HAP-1 (cell line): ENCODE measurements around the gene PNMA6E.
"Not testable (repeated sequence)": the region's sequence is repeated elsewhere in the genome, so short reads cannot be mapped to it uniquely, and the experiment has no call there.

ENCODE experiments used
- DNase-seq, 2 experiments: peaks; one replicate each; pipeline ENCODE4 v3.0.0-alpha.2; 2016 to 2020; ENCODE audit warnings: low spot score in 2 of 2
- H3K27me3 ChIP-seq: fragments of 250-450 bp; sonication (Bioruptor Pico); 2 replicates; pipeline ENCODE4 v1.5.1; 2020; ENCODE audit warnings: low read depth, mild to moderate bottlenecking, moderate library complexity
- H3K36me3 ChIP-seq: fragments of 250-450 bp; sonication (Bioruptor Pico); replicated peaks from 2 replicates; pipeline ENCODE4 v1.5.1; 2020; ENCODE audit warnings: mild to moderate bottlenecking
- H3K4me1 ChIP-seq: fragments of 250-450 bp; sonication (Bioruptor Pico); 2 replicates; pipeline ENCODE4 v1.5.1; 2020; ENCODE audit warnings: mild to moderate bottlenecking
- H3K4me3 ChIP-seq: fragments of 250-450 bp; sonication (Bioruptor Pico); 2 replicates; pipeline ENCODE4 v1.5.1; 2020; ENCODE audit warnings: mild to moderate bottlenecking, moderate library complexity
- H3K9me3 ChIP-seq: fragments of 250-450 bp; sonication (Bioruptor Pico); 2 replicates; pipeline ENCODE4 v1.5.1; 2020; ENCODE audit warnings: mild to moderate bottlenecking, moderate library complexity
- in situ Hi-C: fragments of 300-500 bp; cut with MboI; formaldehyde crosslinking; loops from 3 replicates; pipeline ENCODE4 v1.14.3; 2020; ENCODE audit warnings: low sequenced_read_pairs, inconsistent platforms, mixed read lengths

PNMA6E gene

DNA sequence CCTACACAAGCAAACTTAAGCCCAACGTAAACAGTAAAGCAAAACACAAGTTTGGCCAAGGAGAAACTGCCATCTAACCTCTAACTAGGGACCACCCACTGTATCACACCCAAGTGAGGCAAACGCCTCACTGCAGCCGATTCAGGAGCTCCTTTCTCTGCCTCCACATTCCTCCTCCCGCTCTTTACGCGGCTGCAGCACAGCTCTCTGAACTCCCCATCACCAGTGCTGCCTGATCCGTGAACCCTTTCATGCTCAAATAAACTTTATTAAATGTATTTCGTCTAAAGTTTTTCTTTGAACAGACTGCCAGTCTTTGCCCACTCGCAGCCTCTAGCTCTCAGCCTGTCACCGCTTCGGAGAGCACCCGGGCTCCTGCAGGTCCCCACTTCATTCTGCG, 6.5 kb downstream of the PNMA6E start:
- Histone ChIP-seq H3K4me1 (no peaks in the 10 kb centered on the region), H3K27me3 (peaks cover 2% of the 10 kb centered on the region), H3K36me3 (no peaks in the 10 kb centered on the region), H3K4me3 (no peak overlapping the region), H3K9me3 (no peaks in the 10 kb centered on the region)
- DNase-seq = no peak
- in situ Hi-C loops = no loop called here

DNA sequence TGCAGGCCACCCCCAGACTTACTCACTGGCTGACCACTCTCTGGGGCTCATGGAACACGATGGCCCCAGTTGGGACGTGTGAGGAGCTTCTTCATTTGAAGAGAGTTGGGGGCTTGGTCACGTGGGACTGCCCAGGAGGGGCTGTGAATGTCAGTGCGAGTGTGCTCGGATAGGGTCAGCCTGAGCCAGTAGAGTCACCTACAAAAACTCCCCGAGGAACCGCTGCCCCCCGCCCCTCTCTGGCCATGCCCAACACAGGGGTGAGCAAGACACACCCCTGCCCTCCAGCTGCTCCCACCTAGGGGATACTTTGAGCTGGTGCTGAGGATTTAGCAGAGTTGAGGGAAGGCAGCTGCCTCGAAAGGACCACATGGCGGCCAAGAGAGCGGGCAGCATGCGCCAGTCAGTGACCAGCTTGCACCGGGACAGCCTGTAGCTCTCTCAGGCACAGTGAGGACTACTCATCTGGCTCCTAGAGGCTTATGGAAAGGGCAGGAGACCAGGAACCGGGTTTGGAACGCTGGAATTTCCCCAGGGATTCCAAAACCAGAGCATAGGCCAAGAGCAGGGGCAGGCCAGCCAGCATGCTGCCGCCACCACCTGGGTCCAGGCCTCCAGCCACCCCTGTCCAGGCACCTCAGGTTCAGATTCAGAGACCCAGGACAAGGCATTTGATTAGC, 8.4 kb downstream of the PNMA6E start:
- in situ Hi-C loops = no loop called here
- Histone ChIP-seq H3K4me3 (no peak overlapping the region), H3K27me3 (no peaks in the 10 kb centered on the region), H3K9me3 (no peaks in the 10 kb centered on the region), H3K36me3 (no peaks in the 10 kb centered on the region), H3K4me1 (no peaks in the 10 kb centered on the region)
- no peak for DNase-seq

DNA sequence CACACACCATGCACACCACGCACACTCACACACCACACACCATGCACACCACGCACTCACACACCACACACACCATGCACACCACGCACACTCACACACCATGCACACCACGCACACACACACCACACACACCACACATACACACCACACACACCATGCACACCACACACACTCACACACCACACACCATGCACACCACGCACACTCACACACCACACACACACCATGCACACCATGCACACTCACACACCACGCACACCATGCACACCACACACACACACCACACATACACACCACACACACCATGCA, 11.7 kb downstream of the PNMA6E start:
- in situ Hi-C loops, H3K4me1 ChIP-seq, H3K36me3 ChIP-seq, H3K9me3 ChIP-seq, DNase-seq, H3K4me3 ChIP-seq, H3K27me3 ChIP-seq: not testable (repeated sequence)

DNA sequence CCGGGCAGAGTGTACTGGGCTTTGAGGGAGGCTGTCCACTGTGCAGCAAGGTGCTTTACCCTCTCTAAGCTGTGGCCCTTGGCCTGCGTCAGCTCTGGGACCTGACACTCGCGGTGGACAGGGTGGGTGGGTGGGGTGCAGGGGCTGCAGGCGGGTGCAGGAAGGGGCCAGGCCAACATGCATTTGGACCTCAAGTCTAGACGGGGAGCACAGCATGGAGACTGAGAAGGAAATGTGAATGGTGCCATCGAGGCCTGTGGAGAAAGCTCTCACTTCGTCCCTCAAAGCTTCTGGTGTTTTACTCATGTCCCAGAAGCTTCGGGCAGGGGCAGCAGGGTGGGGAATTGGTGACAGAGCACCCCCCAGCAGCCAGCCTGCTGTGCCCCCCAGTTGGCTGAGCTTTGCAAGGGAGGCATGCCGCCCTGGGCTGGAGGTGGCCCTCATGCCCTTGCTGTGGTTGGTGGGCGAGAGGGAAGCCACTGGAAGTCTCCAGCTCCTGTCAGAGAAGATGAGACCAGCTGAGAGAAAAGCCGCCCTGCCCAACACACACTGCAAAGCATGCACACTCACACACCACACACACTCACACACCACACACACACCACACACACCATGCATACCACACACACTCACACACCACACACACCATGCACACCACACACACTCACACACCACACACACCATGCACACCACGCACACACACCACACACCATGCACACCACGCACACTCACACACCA, 12.3 kb downstream of the PNMA6E start:
- H3K36me3 ChIP-seq = no peaks in the 10 kb centered on the region
- H3K27me3 ChIP-seq = no peaks in the 10 kb centered on the region
- H3K4me3 ChIP-seq = no peak overlapping the region
- no peak for DNase-seq
- no peaks in the 10 kb centered on the region for H3K4me1 ChIP-seq
- in situ Hi-C loops = no loop called here
- H3K9me3 ChIP-seq = no peaks in the 10 kb centered on the region

DNA sequence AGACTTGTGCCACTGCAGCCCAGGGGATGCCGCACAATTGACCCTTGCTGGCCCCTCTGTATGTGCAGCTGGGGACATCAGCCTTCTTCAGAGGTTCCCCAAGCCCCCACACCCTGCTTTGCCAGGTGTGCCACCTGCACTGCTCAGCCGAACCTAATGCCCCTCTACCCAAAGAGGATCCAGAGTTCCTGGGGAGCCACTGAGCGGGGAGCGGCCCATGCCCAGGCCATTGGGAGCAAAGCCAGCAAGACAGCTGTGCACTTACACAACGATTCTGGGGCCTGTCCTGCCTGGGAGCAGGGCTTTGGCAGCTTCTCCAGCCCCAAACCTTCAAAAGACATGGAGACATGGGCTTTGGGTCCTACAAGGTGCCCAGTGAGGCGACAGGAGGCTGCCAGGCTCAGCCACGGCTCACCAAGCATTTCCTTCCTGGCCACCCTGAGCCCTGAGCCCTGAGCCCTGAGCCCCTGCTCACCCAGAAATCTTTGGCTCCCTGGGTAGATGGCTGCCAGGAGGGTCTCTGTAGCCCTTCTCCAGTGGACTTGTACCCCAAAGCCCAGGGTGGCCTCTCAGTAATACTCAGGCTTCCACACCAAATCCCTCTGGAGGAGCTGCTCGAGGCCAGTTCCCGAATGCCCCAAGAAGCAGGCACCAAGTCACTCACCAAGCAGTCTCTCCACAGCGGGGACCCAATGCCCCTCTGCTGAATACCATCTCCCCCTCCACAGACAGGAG, 13.0 kb downstream of the PNMA6E start:
- in situ Hi-C loops = no loop called here
- DNase-seq = no peak
- H3K4me3 ChIP-seq = no peak overlapping the region
- no peaks in the 10 kb centered on the region for H3K27me3 ChIP-seq
- H3K4me1 ChIP-seq = no peaks in the 10 kb centered on the region
- no peaks in the 10 kb centered on the region for H3K9me3 ChIP-seq
- no peaks in the 10 kb centered on the region for H3K36me3 ChIP-seq

DNA sequence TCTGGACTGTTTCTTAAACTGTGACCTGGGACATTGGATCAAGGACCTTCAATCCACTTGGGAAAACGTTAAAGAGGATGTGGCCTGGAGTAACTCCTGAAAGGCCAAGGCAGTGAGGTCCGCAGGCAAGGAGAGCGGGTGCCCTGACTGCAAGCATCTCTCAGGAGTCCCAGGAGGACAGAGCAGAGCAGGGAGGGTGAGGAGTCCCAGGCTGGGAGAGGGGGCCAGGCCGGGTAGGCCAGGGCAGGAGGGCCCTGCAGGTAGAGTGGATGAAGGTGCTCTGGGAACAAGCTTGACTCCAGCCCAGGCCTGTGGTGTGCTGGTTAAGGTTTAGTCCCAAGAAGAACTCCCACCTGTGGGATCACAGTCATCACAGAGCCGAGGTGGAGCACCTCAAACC, 13.8 kb downstream of the PNMA6E start:
- no peaks in the 10 kb centered on the region for H3K9me3 ChIP-seq
- H3K27me3 ChIP-seq = no peaks in the 10 kb centered on the region
- in situ Hi-C loops = no loop called here
- no peak for DNase-seq
- no peaks in the 10 kb centered on the region for H3K36me3 ChIP-seq
- no peaks in the 10 kb centered on the region for H3K4me1 ChIP-seq
- no peak overlapping the region for H3K4me3 ChIP-seq

DNA sequence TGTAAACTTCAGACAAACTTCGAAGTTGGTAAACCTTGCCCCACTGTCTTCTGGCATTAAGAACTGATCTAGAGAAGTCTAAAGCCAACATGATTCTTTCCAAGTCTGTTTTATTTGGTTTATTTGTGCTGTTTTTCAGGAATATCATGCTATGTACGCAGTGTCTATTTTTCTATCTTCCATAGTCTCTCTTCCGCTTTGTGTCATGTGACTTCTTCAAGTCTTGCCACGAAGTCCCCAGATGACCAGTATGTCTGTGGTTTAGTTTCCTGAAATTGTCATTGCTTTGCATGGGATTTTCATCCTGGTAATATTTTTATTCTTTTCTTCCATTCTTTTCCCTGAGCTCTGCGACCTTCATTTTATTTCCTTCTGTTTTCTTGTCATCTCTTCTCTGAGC, 15.1 kb downstream of the PNMA6E start:
- no peaks in the 10 kb centered on the region for H3K9me3 ChIP-seq
- in situ Hi-C loops = no loop called here
- DNase-seq = no peak
- H3K27me3 ChIP-seq = no peaks in the 10 kb centered on the region
- no peak overlapping the region for H3K4me3 ChIP-seq
- H3K4me1 ChIP-seq = no peaks in the 10 kb centered on the region
- H3K36me3 ChIP-seq = no peaks in the 10 kb centered on the region

DNA sequence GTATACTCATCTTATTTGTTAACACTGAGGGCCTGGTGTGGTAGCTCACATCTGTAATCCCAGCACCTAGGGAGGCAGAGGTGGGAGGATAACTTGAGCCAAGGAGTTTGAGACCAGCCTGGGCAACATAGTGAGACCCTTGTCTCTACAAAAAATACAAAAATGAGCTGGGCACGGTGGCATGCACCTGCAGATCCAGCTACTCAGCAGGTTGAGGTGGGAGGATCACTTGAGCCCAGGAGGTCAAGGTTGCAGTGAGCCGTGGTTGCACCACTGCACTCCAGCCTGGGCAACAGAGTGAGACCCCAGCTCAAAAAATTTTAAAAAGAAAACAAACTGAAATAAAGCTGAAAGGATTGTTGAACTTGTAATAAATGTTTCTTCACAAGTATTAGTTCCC, 16.2 kb downstream of the PNMA6E start:
- DNase-seq, H3K9me3 ChIP-seq, H3K4me1 ChIP-seq, H3K4me3 ChIP-seq, in situ Hi-C loops, H3K27me3 ChIP-seq, H3K36me3 ChIP-seq: not testable (repeated sequence)

DNA sequence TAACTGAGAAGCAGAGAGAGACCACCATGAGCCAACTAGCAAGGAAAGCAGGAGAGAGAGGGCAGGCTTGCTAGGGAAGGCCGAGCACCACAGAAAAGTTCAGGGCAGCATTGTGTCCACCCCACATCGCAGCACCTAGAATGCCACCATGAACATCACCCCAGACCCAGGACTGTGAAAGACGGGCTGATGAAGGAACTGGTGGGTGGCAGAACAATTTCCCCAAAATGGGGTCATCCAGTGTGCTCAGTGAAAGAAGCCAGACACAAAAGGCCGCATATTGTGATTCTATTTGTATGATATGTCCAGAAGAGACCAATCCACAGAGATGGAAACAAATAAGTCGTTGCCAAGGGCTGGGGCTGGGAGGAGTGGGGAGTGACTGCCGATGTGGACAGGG, 16.8 kb downstream of the PNMA6E start:
- no peak overlapping the region for H3K4me3 ChIP-seq
- no peaks in the 10 kb centered on the region for H3K9me3 ChIP-seq
- H3K4me1 ChIP-seq = no peaks in the 10 kb centered on the region
- no peak for DNase-seq
- H3K36me3 ChIP-seq = no peaks in the 10 kb centered on the region
- in situ Hi-C loops = no loop called here
- H3K27me3 ChIP-seq = no peaks in the 10 kb centered on the region

DNA sequence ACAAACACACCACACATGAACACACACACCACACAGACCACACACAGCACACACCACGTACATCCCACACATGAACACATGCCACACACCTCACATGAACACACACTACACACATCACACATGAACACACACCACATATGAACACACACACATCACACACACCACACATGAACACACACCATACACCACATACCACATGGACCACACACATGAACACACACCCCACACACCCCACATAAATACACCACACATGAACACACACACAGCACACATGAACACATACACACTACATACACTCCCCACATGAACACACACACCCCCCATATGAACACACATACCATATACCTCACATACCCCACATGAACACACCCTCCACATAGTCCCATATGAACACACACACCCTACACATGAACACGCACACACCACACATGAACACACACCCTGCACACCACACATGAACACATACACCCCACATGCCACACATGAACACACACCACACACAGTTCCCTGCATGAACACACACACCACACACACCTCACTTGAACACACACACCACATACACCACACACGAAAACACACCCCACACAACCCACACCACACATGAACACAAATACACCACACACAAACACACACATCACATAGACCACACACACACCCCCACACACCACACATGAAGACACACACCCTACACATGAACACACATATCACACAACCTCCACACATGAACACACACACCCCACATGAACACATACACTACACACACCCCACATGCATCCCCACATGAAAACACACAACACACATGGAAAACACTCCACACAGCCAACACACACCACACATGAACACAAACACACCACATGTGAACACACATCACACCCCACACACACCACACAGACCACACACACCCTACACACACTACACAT, 18.3 kb downstream of the PNMA6E start:
- Histone ChIP-seq H3K4me1 (no peaks in the 10 kb centered on the region), H3K9me3 (no peaks in the 10 kb centered on the region), H3K36me3 (no peaks in the 10 kb centered on the region), H3K27me3 (no peaks in the 10 kb centered on the region), H3K4me3 (no peak overlapping the region)
- in situ Hi-C loops = no loop called here
- no peak for DNase-seq

DNA sequence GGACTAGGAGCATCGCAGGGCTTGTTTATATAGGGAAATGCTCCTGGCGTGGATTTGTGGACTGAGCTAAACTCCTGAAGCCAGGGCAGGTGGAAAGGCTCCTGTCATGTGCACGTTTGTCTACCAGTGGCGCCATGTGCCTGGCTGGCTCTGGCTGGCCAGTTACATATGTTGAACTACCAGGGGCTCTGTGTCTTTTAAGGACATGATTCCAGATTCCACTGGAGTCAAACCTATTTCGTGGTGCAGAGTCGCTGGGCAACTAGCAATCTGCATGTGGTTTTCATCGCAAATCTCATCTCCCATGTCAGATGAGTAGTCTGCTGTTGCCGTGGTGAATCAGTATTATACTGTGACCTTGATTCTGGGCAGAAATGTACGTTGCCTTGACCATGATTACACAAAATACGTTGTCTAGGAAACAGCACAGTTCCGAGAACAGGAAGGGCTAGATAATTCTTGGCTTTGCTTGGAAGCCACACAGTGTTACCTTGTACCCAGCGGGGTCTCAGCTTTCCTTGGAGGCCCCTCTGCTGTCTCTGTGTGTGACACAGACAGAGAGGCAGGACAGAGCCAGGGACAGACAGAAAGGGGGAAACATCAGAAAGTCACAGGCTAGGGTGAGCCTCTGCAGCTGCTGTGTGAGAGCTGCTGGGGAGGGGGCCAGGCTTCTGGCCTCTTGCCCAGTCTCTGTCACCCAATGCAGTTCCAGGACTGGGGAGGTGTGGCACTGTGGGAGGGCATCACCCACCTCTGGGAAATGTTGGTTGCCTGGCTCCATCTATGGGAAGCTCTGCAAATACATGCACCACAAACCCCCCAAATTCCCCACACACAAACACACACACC, 19.2 kb downstream of the PNMA6E start:
- Histone ChIP-seq H3K9me3 (no peaks in the 10 kb centered on the region), H3K4me3 (no peak overlapping the region), H3K4me1 (no peaks in the 10 kb centered on the region), H3K27me3 (no peaks in the 10 kb centered on the region), H3K36me3 (no peaks in the 10 kb centered on the region)
- in situ Hi-C loops = no loop called here
- DNase-seq = peak; percentile 23 to 72

DNA sequence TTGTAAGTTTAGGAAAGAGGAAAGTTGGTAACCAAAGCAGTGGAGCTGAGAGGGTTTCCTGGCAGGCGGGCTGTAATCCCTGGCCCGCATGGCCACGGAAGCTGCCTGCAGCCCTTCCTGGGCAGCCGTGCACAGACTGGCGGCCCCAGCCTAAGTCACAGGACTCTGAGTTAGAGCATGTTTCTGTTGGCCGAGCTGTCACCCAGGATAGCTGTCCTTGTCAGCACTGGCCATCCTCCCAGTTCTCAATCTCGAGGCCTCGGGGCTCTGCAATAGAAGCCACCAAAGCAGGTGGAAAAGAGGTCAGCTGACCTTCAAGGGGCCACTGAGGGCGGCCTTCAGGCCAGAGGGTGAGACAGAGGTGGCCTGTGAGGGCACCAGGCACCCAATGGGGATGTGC, 20.5 kb downstream of the PNMA6E start:
- H3K4me3 ChIP-seq = no peak overlapping the region
- in situ Hi-C loops = no loop called here

DNA sequence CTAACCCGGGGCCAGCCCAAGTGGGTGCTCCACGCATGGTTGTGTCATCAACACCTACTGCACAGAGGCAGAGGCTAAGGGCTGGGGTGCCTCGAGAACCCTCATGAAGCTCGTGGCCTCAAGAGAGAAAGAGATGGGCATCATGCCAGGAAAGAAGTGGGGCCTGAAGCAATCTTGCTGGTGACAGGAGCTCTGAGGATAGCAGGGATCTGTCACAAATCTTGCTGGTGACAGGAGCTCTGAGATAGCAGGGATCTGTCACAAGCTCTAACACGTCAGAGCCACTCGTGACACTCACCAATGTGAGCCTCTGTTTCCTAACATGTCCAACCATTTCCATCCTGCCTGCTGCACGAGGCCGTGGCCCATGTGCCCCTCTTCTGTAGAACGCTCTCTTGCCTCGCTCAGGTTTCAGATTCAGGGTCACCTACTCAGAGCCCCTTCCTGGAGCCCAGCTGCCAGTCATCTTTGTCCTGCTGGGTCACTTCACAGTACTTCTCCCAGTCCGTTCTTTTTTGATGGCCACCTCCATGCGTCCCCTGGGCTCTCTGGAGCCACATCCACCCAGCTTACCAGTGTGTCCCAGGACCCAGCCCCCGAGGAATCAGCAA, 21.1 kb downstream of the PNMA6E start:
- Histone ChIP-seq H3K9me3 (no peaks in the 10 kb centered on the region), H3K4me1 (no peaks in the 10 kb centered on the region), H3K36me3 (no peaks in the 10 kb centered on the region), H3K4me3 (no peak overlapping the region), H3K27me3 (no peaks in the 10 kb centered on the region)
- in situ Hi-C loops = no loop called here
- no peak for DNase-seq

More for the DNA sequence above, 20.5 kb downstream of the PNMA6E start:
- no peaks in the 10 kb centered on the region for H3K36me3 ChIP-seq
- H3K4me1 ChIP-seq = no peaks in the 10 kb centered on the region
- no peak for DNase-seq
- no peaks in the 10 kb centered on the region for H3K27me3 ChIP-seq
- H3K9me3 ChIP-seq = no peaks in the 10 kb centered on the region
